Right ventricle myocardium inferior (tissue), 1 donor: ENCODE data around the gene MYCBP2. TPM values are rescaled to one million over a fixed set of nuclear protein-coding genes. Genes with fewer than 3 reads are reported as not detected.
A peak's percentile ranks its signal among the peaks of the same experiment; 100 is the strongest.
"Not testable (repeated sequence)": the region's sequence is repeated elsewhere in the genome, so short reads cannot be mapped to it uniquely, and the experiment has no call there.

Experiments
- ATAC-seq: fragments of 200-7000 bp; cut with Tn5 transposase; one replicate; pipeline ENCODE4 v1.9.1; 2020; ENCODE audit warnings: mild to moderate bottlenecking, moderate library complexity
- DNase-seq: peaks from one replicate; pipeline ENCODE4 v3.0.0; 2021; ENCODE audit errors: missing footprints
- intact Hi-C: fragments of 100-400 bp; cut with DNase I; formaldehyde crosslinking; loops from one replicate; pipeline ENCODE4 v1.11.0; 2022
- total RNA-seq: library from RNA; stranded (reverse); fragmentation: NEBNext Ultra II Directional; extraction: Animal tissue kit (Norgen Biotek cat#: 25700); gene quantifications from one replicate; pipeline ENCODE4 v1.2.1, GENCODE V29; 2021
- donor health status: DM: no; HTN: yes; CAD: no; lungs with severe emphysema.

The MYCBP2 gene
- total RNA-seq, 1 donor from 2014 or later: 40.7 TPM

GRCh38 chr13:77245224-77245623 is 81.7 kb downstream of the MYCBP2 start:
- DNase-seq, ATAC-seq, intact Hi-C loops: not testable (repeated sequence)

- no peak for DNase-seq
- intact Hi-C loops: no loop called here
- ATAC-seq: no peak
These were observed 87.6 kb downstream of the MYCBP2 start for GRCh38 chr13:77239312-77239711.

- DNase-seq (no peak), ATAC-seq (no peak)
- intact Hi-C loops: no loop called here
These were observed 91.4 kb downstream of the MYCBP2 start for GRCh38 chr13:77235456-77236022.

- ATAC-seq (no peak), DNase-seq (no peak)
- intact Hi-C loops: no loop called here
These were observed 93.7 kb downstream of the MYCBP2 start for GRCh38 chr13:77233159-77233558.

- intact Hi-C loops: no loop called here
These were observed 96.3 kb downstream of the MYCBP2 start for GRCh38 chr13:77230560-77230959.

GRCh38 chr13:77225946-77226345 is 100.9 kb downstream of the MYCBP2 start:
- ATAC-seq: no peak

More at GRCh38 chr13:77230560-77230959, 96.3 kb downstream of the MYCBP2 start:
- ATAC-seq: no peak
- no peak for DNase-seq

GRCh38 chr13:77222909-77223308 is 104.0 kb downstream of the MYCBP2 start:
- intact Hi-C loops: no loop called here
- ATAC-seq (no peak), DNase-seq (no peak)

More at GRCh38 chr13:77225946-77226345, 100.9 kb downstream of the MYCBP2 start:
- intact Hi-C loops: no loop called here
- DNase-seq: no peak

- DNase-seq (no peak), ATAC-seq (no peak)
- intact Hi-C loops: no loop called here
These were observed 104.7 kb downstream of the MYCBP2 start for GRCh38 chr13:77222000-77222690.

GRCh38 chr13:77219401-77219800 is 107.5 kb downstream of the MYCBP2 start:
- no peak for DNase-seq
- intact Hi-C loops: no loop called here
- ATAC-seq: no peak

- intact Hi-C loops: no loop called here
- ATAC-seq (no peak), DNase-seq (no peak)
These were observed 108.6 kb downstream of the MYCBP2 start for GRCh38 chr13:77218274-77218673.

- intact Hi-C loops: no loop called here
- DNase-seq (no peak), ATAC-seq (no peak)
These were observed 111.4 kb downstream of the MYCBP2 start for GRCh38 chr13:77215543-77215942.

GRCh38 chr13:77213644-77214043 is 113.2 kb downstream of the MYCBP2 start:
- intact Hi-C loops: no loop called here
- DNase-seq (no peak), ATAC-seq (no peak)

GRCh38 chr13:77207943-77208342 is 119.0 kb downstream of the MYCBP2 start:
- DNase-seq: no peak
- ATAC-seq: no peak
- intact Hi-C loops: no loop called here

- DNase-seq, intact Hi-C loops, ATAC-seq: not testable (repeated sequence)
These were observed 127.9 kb downstream of the MYCBP2 start for GRCh38 chr13:77198995-77199394.

- intact Hi-C loops: no loop called here
- ATAC-seq (peak; percentile 75), DNase-seq (no peak)
These were observed 130.8 kb downstream of the MYCBP2 start for GRCh38 chr13:77196052-77196618.

- DNase-seq: no peak
- intact Hi-C loops: no loop called here
These were observed 136.4 kb downstream of the MYCBP2 start for GRCh38 chr13:77190349-77190958.

GRCh38 chr13:77185721-77186120 is 141.2 kb downstream of the MYCBP2 start:
- ATAC-seq (no peak), DNase-seq (no peak)
- intact Hi-C loops: no loop called here

More at GRCh38 chr13:77190349-77190958, 136.4 kb downstream of the MYCBP2 start:
- no peak for ATAC-seq

- DNase-seq (no peak), ATAC-seq (no peak)
- intact Hi-C loops: no loop called here
These were observed 142.4 kb downstream of the MYCBP2 start for GRCh38 chr13:77184455-77184854.

- intact Hi-C loops: no loop called here
- ATAC-seq (no peak), DNase-seq (no peak)
These were observed 146.9 kb downstream of the MYCBP2 start for GRCh38 chr13:77180011-77180410.

- DNase-seq (no peak), ATAC-seq (no peak)
- intact Hi-C loops: no loop called here
These were observed 149.2 kb downstream of the MYCBP2 start for GRCh38 chr13:77177646-77178045.
